B cell (primary cell): ENCODE measurements around the gene PPP4R3A. TPM values are rescaled to one million over a fixed set of nuclear protein-coding genes. Genes with fewer than 3 reads are reported as not detected.
"Not testable (repeated sequence)": the region's sequence is repeated elsewhere in the genome, so short reads cannot be mapped to it uniquely, and the experiment has no call there.

Source experiments
- ATAC-seq: fragments of 200-7000 bp; cut with Tn5 transposase; one replicate; pipeline ENCODE4 v1.10.0; 2021; ENCODE audit warnings: low read depth, mild to moderate bottlenecking, moderate number of reproducible peaks, moderate library complexity
- CTCF ChIA-PET: fragments of 350-600 bp; sonication (Branson Sonifier 250); formaldehyde crosslinking; loops from one replicate; lab custom pipeline; 2021; ENCODE audit warnings: antibody characterized with exemption, inconsistent platforms; lab: Charles Lee
- POLR2A ChIA-PET: fragments of 350-600 bp; sonication (Branson Sonifier 250); formaldehyde crosslinking; loops from one replicate; lab custom pipeline; 2021; ENCODE audit warnings: antibody characterized with exemption; lab: Charles Lee
- DNase-seq: peaks from one replicate; pipeline ENCODE4 v3.0.0; 2013
- H2AFZ ChIP-seq: 2 replicates; pipeline ENCODE4 v1.6.1; 2012; ENCODE audit warnings: mild to moderate bottlenecking, low read depth, low read length; ENCODE audit not compliant: insufficient read depth, poor library complexity, severe bottlenecking
- H3K27ac ChIP-seq, 2 donors: 1 replicate in 1 of 2; 2 replicates in 1 of 2; pipeline ENCODE4 v1.5.1; 2012 to 2013; ENCODE audit warnings: low read length in 2 of 2, mild to moderate bottlenecking in 2 of 2, moderate library complexity in 1 of 2
- H3K27me3 ChIP-seq, 4 experiments: fragments of 200-600 bp in 1 of 4; sonication (generic) in 1 of 4; replicated peaks in 1 of 4; 1 replicate in 2 of 4; 2 replicates in 2 of 4; pipeline versions ENCODE4 v1.6.1 to v1.7.0; 2013 to 2016; ENCODE audit warnings: low read length in 3 of 4, mild to moderate bottlenecking in 2 of 4, mixed read lengths in 1 of 4, moderate library complexity in 1 of 4; ENCODE audit not compliant: insufficient read depth in 4 of 4, control insufficient read depth in 3 of 4; ENCODE audit errors: control extremely low read depth in 1 of 4
- H3K36me3 ChIP-seq, 2 experiments: replicated peaks in 1 of 2; 1 replicate in 1 of 2; 2 replicates in 1 of 2; pipeline versions ENCODE4 v1.6.1 to v1.7.1; 2013; ENCODE audit warnings: low read length in 1 of 2; ENCODE audit not compliant: insufficient read depth in 2 of 2, control insufficient read depth in 1 of 2; ENCODE audit errors: control extremely low read depth in 1 of 2, extremely low read depth in 1 of 2
- H3K4me1 ChIP-seq, 2 donors: fragments of 200-600 bp in 1 of 2; sonication (generic) in 1 of 2; 1 replicate in 1 of 2; 2 replicates in 1 of 2; pipeline versions ENCODE4 v1.5.1 to v1.6.1; 2013 to 2017; ENCODE audit warnings: low read length in 2 of 2; ENCODE audit not compliant: control insufficient read depth in 2 of 2, insufficient read depth in 2 of 2
- H3K4me2 ChIP-seq: replicated peaks from 2 replicates; pipeline ENCODE3; 2012; ENCODE audit warnings: mild to moderate bottlenecking, low read depth, low read length; ENCODE audit not compliant: poor library complexity, severe bottlenecking
- H3K4me3 ChIP-seq, 5 experiments: fragments of 200-600 bp in 1 of 5; sonication (generic) in 1 of 5; 1 replicate in 3 of 5; 2 replicates in 2 of 5; pipeline versions ENCODE4 v1.5.1 to v1.7.0; 2011 to 2016; ENCODE audit warnings: low read length in 4 of 5, mild to moderate bottlenecking in 4 of 5, low read depth in 2 of 5, control low read depth in 1 of 5, moderate library complexity in 1 of 5; ENCODE audit not compliant: insufficient read depth in 1 of 5; ENCODE audit errors: control extremely low read depth in 1 of 5, extremely low read depth in 1 of 5
- H3K79me2 ChIP-seq: fragments of 200-600 bp; sonication (generic); one replicate; pipeline ENCODE4 v1.6.0; 2016; ENCODE audit warnings: low read length; ENCODE audit not compliant: control insufficient read depth, insufficient read depth
- H3K9ac ChIP-seq: fragments of 200-600 bp; sonication (generic); 2 replicates; pipeline ENCODE4 v1.6.1; 2017; ENCODE audit warnings: mild to moderate bottlenecking, low read length, moderate library complexity
- H3K9me3 ChIP-seq, 3 donors: one replicate each; pipeline versions ENCODE4 v1.6.1 to v1.7.1; 2013; ENCODE audit warnings: low read length in 2 of 3; ENCODE audit not compliant: control insufficient read depth in 2 of 3, insufficient read depth in 1 of 3; ENCODE audit errors: control extremely low read depth in 1 of 3
- H4K20me1 ChIP-seq: 2 replicates; pipeline ENCODE4 v1.6.0; 2012; ENCODE audit warnings: mild to moderate bottlenecking, low read length; ENCODE audit not compliant: insufficient read depth, control insufficient read depth, poor library complexity, severe bottlenecking
- H3K27ac Mint-ChIP-seq: one replicate; pipeline ENCODE4 v1.8.0; 2021; ENCODE audit warnings: mixed read lengths
- H3K27me3 Mint-ChIP-seq: one replicate; pipeline ENCODE4 v1.8.0; 2021; ENCODE audit warnings: mixed read lengths
- H3K4me1 Mint-ChIP-seq: one replicate; pipeline ENCODE4 v1.8.0; 2021; ENCODE audit warnings: mixed read lengths
- H3K4me3 Mint-ChIP-seq: one replicate; pipeline ENCODE4 v1.8.0; 2021; ENCODE audit warnings: mixed read lengths
- H3K9me3 Mint-ChIP-seq: one replicate; pipeline ENCODE4 v1.8.0; 2022; ENCODE audit warnings: mixed read lengths; ENCODE audit not compliant: insufficient read depth
- EZH2 ChIP-seq: IDR thresholded peaks from 2 replicates; pipeline ENCODE4 v1.6.1; 2012; ENCODE audit warnings: borderline replicate concordance, low read depth, mild to moderate bottlenecking, moderate library complexity, low read length; ENCODE audit not compliant: insufficient read depth, poor library complexity, severe bottlenecking
- WGBS: methylation state at CpG from one replicate; pipeline ENCODE4 v1.1.5; 2013; ENCODE audit warnings: missing lambda C conversion rate; ENCODE audit not compliant: insufficient coverage; 5-methylcytosine and 5-hydroxymethylcytosine counted together
- intact Hi-C: fragments of 100-400 bp; cut with micrococcal nuclease; formaldehyde crosslinking; loops from one replicate; pipeline ENCODE4 v1.10.0; 2022
- polyA plus RNA-seq: library from polyadenylated mRNA; depleted of rRNA; stranded (reverse); fragments of >200 nt; gene quantifications from 2 replicates; pipeline ENCODE4 v1.2.3, GENCODE V29; 2012
- total RNA-seq, 2 donors: library from RNA; stranded (reverse); fragments of 120-200 nt in 1 of 2; gene quantifications; 1 replicate in 1 of 2; 2 replicates in 1 of 2; pipeline versions ENCODE4 v1.2.3 to v1.2.4, GENCODE V29; 2013 to 2022
- TF ChIP-seq, protein P1 (sequence below): fragments of 200-600 bp; IDR thresholded peaks from one replicate; pipeline ENCODE4 v1.8.0; 2022; ENCODE audit warnings: antibody characterized with exemption, mild to moderate bottlenecking

PPP4R3A gene
- total and polyA plus RNA-seq, 2 donors (not counting 1 experiment from before 2014, with no cell fraction given), result 80.6 to 189 TPM

DNA sequence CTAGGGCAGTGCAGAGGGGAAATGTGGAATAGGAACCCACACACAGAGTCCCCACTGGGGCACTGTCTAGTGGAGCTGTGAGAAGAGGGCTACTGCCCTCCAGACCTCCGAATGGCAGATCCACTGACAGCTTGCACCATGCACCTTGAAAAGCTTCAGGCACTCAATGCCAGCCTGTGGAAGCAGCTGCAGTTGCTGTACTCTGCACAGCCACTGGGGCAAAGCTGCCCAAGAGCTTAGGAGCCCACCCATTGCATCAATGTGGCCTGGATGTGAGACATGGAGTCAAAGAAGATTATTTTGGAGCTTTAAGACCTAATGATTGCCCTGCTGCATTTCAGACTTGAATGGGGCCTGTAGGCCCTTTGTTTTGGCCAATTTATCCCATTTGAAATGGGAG, 70.8 kb downstream of the PPP4R3A start:
- peaks cover 7% of the 10 kb centered on the region for H3K9me3 Mint-ChIP-seq
- Histone ChIP-seq H3K4me2 (no peak overlapping the region), H3K79me2 (no peaks in the 10 kb centered on the region), H2AFZ (no peak overlapping the region), H3K9me3 (peaks cover 0 to 19% (median 8%) of the 10 kb centered on the region in 3 donors), H3K27me3 (peaks cover 0 to 8% (median 0%) of the 10 kb centered on the region in 4 experiments), H3K4me3 (no peak overlapping the region), H3K9ac (no peak overlapping the region), H3K36me3 (no peaks in the 10 kb centered on the region), H4K20me1 (no peaks in the 10 kb centered on the region), H3K27ac (no peak overlapping the region), H3K4me1 (no peaks in the 10 kb centered on the region)
- H3K4me3 Mint-ChIP-seq, result no peak overlapping the region
- H3K27ac Mint-ChIP-seq, result no peak overlapping the region
- ChIA-PET CTCF (no interaction called here), POLR2A (no interaction called here)
- intact Hi-C loops, result no loop called here
- ATAC-seq (no peak), DNase-seq (no peak)
- no peaks in the 10 kb centered on the region for H3K4me1 Mint-ChIP-seq
- peaks cover 21% of the 10 kb centered on the region for H3K27me3 Mint-ChIP-seq
- TF ChIP-seq, protein P1, sequence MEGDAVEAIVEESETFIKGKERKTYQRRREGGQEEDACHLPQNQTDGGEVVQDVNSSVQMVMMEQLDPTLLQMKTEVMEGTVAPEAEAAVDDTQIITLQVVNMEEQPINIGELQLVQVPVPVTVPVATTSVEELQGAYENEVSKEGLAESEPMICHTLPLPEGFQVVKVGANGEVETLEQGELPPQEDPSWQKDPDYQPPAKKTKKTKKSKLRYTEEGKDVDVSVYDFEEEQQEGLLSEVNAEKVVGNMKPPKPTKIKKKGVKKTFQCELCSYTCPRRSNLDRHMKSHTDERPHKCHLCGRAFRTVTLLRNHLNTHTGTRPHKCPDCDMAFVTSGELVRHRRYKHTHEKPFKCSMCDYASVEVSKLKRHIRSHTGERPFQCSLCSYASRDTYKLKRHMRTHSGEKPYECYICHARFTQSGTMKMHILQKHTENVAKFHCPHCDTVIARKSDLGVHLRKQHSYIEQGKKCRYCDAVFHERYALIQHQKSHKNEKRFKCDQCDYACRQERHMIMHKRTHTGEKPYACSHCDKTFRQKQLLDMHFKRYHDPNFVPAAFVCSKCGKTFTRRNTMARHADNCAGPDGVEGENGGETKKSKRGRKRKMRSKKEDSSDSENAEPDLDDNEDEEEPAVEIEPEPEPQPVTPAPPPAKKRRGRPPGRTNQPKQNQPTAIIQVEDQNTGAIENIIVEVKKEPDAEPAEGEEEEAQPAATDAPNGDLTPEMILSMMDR, result no peak
- TF ChIP-seq EZH2, result no peak
- WGBS, result 100% methylated on average over 1 of the region's 1 CpG

GRCh38 chr14:91438845-91439244, 71.3 kb downstream of the PPP4R3A start:
- peaks cover 0 to 19% (median 8%) of the 10 kb centered on the region in 3 donors for H3K9me3 ChIP-seq
- no peak overlapping the region for H3K27ac ChIP-seq
- no peak overlapping the region for H2AFZ ChIP-seq
- no peak for DNase-seq
- intact Hi-C loops, result no loop called here
- no peak overlapping the region for H3K4me2 ChIP-seq
- H3K4me3 ChIP-seq, result no peak overlapping the region
- no peak overlapping the region for H3K27ac Mint-ChIP-seq
- H3K4me3 Mint-ChIP-seq, result no peak overlapping the region
- no peak overlapping the region for H3K9ac ChIP-seq
- H3K27me3 Mint-ChIP-seq, result peaks cover 21% of the 10 kb centered on the region
- no peaks in the 10 kb centered on the region for H3K36me3 ChIP-seq
- no peaks in the 10 kb centered on the region for H3K4me1 ChIP-seq
- no peak for TF ChIP-seq EZH2
- TF ChIP-seq, protein P1, result no peak
- peaks cover 0 to 8% (median 0%) of the 10 kb centered on the region in 4 experiments for H3K27me3 ChIP-seq
- ChIA-PET CTCF (no interaction called here), POLR2A (no interaction called here)
- H4K20me1 ChIP-seq, result no peaks in the 10 kb centered on the region
- no peaks in the 10 kb centered on the region for H3K4me1 Mint-ChIP-seq
- no peak for ATAC-seq
- H3K9me3 Mint-ChIP-seq, result peaks cover 7% of the 10 kb centered on the region
- no peaks in the 10 kb centered on the region for H3K79me2 ChIP-seq

GRCh38 chr14:91436266-91436665, 73.8 kb downstream of the PPP4R3A start:
- H3K4me3 Mint-ChIP-seq, CTCF ChIA-PET, H2AFZ ChIP-seq, H3K79me2 ChIP-seq, H3K4me2 ChIP-seq, intact Hi-C loops, H3K4me1 ChIP-seq, POLR2A ChIA-PET, H3K27ac ChIP-seq, H3K4me3 ChIP-seq, H4K20me1 ChIP-seq, H3K9me3 Mint-ChIP-seq, H3K27ac Mint-ChIP-seq, DNase-seq, H3K4me1 Mint-ChIP-seq, H3K9ac ChIP-seq, ATAC-seq, H3K27me3 ChIP-seq, H3K36me3 ChIP-seq: not testable (repeated sequence)
- peaks cover 11% of the 10 kb centered on the region for H3K27me3 Mint-ChIP-seq
- peaks cover 0 to 16% (median 8%) of the 10 kb centered on the region in 3 donors for H3K9me3 ChIP-seq
- WGBS, result 86% methylated on average over 16 of the region's 16 CpGs
